ENCODE data around the gene NOG. TPM values are rescaled to one million over a fixed set of nuclear protein-coding genes. Genes with fewer than 3 reads are reported as not detected.

Gene NOG
- polyA plus RNA-seq, 2 of the 4 experiments (the other 2 are of a cell fraction) = 0.25 to 0.67 TPM

DNA sequence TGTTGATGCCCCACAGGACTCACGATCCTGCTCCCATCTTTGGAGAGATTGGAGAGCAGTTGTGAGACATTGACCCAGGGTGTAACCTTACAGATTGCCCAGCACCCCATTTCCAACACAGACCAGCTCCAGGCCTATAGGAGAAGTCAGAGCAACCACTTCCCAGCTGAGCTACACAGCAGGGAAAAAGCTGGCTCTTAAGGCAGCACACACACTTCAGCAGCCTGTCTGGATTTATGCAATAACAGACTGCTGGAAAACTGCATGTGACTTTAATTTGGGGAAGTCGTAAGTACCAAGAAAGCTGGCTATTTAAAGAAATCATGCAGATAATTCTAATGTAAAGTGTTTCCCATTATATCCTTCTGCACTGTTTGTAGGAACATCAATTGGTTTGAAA is 30.8 kb downstream of the NOG start:
- H3K27ac ChIP-seq = no peak overlapping the region
- ATAC-seq (no peak), DNase-seq (ENCODE audit: low read depth in 1 of 2, low spot score in 1 of 2) (no peak), FAIRE-seq (no peak)
- no peak overlapping the region for H3K4me3 ChIP-seq
- peaks cover under 1% of the 10 kb centered on the region; the same call in 1 of the 3 replicates for H3K4me1 ChIP-seq
- H3K9me3 ChIP-seq = no peaks in the 10 kb centered on the region
- no peak overlapping the region for H3K4me2 ChIP-seq
- no peak for TF ChIP-seq JUNB (IDR thresholded peaks at IDR 0.05)
- no peak for TF ChIP-seq HOXB5 (CRISPR knock-in tag; IDR thresholded peaks at IDR 0.05)
- TF ChIP-seq, protein P1, sequence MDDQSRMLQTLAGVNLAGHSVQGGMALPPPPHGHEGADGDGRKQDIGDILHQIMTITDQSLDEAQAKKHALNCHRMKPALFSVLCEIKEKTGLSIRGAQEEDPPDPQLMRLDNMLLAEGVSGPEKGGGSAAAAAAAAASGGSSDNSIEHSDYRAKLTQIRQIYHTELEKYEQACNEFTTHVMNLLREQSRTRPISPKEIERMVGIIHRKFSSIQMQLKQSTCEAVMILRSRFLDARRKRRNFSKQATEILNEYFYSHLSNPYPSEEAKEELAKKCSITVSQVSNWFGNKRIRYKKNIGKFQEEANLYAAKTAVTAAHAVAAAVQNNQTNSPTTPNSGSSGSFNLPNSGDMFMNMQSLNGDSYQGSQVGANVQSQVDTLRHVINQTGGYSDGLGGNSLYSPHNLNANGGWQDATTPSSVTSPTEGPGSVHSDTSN (IDR thresholded peaks at IDR 0.05) = no peak
- no peak for TF ChIP-seq HOXA7 (CRISPR knock-in tag; IDR thresholded peaks at IDR 0.05)
- TF ChIP-seq EHF (CRISPR knock-in tag; IDR thresholded peaks at IDR 0.05) = no peak
- TF ChIP-seq, protein P2, sequence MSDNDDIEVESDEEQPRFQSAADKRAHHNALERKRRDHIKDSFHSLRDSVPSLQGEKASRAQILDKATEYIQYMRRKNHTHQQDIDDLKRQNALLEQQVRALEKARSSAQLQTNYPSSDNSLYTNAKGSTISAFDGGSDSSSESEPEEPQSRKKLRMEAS (IDR thresholded peaks at IDR 0.05) = no peak
- TF ChIP-seq, protein P3, sequence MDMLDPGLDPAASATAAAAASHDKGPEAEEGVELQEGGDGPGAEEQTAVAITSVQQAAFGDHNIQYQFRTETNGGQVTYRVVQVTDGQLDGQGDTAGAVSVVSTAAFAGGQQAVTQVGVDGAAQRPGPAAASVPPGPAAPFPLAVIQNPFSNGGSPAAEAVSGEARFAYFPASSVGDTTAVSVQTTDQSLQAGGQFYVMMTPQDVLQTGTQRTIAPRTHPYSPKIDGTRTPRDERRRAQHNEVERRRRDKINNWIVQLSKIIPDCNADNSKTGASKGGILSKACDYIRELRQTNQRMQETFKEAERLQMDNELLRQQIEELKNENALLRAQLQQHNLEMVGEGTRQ (IDR thresholded peaks at IDR 0.05) = no peak
- no peak for TF ChIP-seq HOXB13 (CRISPR knock-in tag; IDR thresholded peaks at IDR 0.05; ENCODE audit: low read depth)
- no peak for TF ChIP-seq GATA3 (IDR thresholded peaks at IDR 0.05; ENCODE audit: borderline replicate concordance)
- POLR2A ChIA-PET = no interaction called here
- CTCF ChIA-PET = interaction anchor here (0.9 to 2.3 kb wide), 2 partner anchors 32 to 70 kb away, joined by 3 to 7 read pairs; no protein-coding TSS in a partner anchor
- 30% methylated on average over 2 of the region's 2 CpGs for WGBS (ENCODE audit: missing lambda C conversion rate)

DNA sequence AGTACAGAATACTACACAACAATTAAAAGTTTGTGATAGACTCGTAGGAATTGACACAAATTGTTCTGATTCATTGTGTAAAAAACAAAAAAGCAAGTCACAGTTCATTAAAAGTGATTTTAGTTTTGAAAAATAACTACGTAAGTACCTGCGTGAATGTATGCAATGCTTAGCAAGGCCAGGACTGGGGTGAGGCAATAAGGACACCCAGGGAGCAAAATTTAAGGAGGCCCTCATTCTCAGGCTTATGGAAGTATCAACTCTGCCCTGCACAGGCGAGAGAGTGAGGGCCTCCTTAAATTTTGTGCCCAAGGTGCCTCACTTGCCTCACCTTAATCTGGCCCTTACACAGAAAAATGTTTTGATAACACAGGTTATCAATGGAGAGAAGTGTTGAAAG is 31.4 kb downstream of the NOG start:
- H3K4me2 ChIP-seq = no peak overlapping the region
- WGBS (ENCODE audit: missing lambda C conversion rate) = 43% methylated on average over 4 of the region's 4 CpGs
- no peak for ATAC-seq
- CTCF ChIA-PET = interaction anchor here (0.7 to 2.3 kb wide), 2 partner anchors 33 to 1098 kb away, joined by 3 to 7 read pairs; no protein-coding TSS in a partner anchor
- DNase-seq (ENCODE audit: low read depth in 1 of 2, low spot score in 1 of 2) = no peak
- FAIRE-seq = no peak
- TF ChIP-seq NR3C1 (IDR thresholded peaks at IDR 0.05) (no peak), ZNF302 (CRISPR knock-in tag; IDR thresholded peaks at IDR 0.05) (no peak), CHD2 (IDR thresholded peaks at IDR 0.05; ENCODE audit: low read length, partially characterized antibody) (no peak), RFX5 (IDR thresholded peaks at IDR 0.05) (no peak)
- TF ChIP-seq, protein P3 (IDR thresholded peaks at IDR 0.05) = no peak
- TF ChIP-seq, protein P4, sequence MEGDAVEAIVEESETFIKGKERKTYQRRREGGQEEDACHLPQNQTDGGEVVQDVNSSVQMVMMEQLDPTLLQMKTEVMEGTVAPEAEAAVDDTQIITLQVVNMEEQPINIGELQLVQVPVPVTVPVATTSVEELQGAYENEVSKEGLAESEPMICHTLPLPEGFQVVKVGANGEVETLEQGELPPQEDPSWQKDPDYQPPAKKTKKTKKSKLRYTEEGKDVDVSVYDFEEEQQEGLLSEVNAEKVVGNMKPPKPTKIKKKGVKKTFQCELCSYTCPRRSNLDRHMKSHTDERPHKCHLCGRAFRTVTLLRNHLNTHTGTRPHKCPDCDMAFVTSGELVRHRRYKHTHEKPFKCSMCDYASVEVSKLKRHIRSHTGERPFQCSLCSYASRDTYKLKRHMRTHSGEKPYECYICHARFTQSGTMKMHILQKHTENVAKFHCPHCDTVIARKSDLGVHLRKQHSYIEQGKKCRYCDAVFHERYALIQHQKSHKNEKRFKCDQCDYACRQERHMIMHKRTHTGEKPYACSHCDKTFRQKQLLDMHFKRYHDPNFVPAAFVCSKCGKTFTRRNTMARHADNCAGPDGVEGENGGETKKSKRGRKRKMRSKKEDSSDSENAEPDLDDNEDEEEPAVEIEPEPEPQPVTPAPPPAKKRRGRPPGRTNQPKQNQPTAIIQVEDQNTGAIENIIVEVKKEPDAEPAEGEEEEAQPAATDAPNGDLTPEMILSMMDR (IDR thresholded peaks at IDR 0.05) = no peak
- H3K4me3 ChIP-seq = no peak overlapping the region
- H3K27ac ChIP-seq = no peak overlapping the region
- peaks cover 5% of the 10 kb centered on the region for H3K4me1 ChIP-seq
- POLR2A ChIA-PET = no interaction called here
- H3K9me3 ChIP-seq = no peaks in the 10 kb centered on the region

DNA sequence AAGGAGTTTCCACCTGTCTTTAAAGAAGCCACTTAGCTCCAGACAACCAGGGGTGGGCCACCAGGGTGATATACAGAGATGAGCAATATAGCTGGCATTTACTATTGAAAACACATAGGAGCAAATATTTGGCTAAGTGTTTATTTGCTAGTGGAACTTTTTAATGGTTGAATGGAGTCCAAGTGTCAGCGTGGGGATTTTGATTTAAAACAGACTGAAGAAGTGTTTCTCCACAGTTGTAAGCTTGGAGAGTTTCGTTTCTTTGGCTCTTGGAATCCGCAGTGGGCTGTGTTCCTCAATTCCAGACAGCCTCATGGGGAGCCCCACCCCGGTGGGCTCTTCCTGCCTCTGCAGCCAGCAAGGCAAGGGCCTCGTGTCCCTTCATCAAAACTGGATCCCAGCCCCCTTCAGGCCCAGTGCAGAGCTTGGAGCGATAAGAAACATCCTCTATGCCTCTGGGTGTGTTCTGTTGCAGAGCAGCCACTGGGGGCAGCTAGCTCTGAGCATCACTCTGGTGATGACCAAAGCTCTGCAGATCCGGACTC is 36.1 kb downstream of the NOG start:
- peak overlapping the region; percentile 29; the same call in 2 of the 3 replicates for H3K4me2 ChIP-seq
- H3K4me3 ChIP-seq = no peak overlapping the region
- H3K27ac ChIP-seq = no peak overlapping the region
- POLR2A ChIA-PET = no interaction called here
- ATAC-seq = peak; percentile 98 to 99
- TF ChIP-seq RAD21 (conservative IDR thresholded peaks at IDR 0.05 in 1 of 2, IDR thresholded peaks at IDR 0.05 in 1 of 2) = peak in 1 of 2 experiments; percentile 16; a peak in 1 of 5 replicates
- TF ChIP-seq, protein P4 (IDR thresholded peaks at IDR 0.05) = peak; percentile 29; the same call in 2 of the 3 replicates
- TF ChIP-seq TP53 (CRISPR knock-in tag; IDR thresholded peaks at IDR 0.05) = no peak
- peaks cover 5% of the 10 kb centered on the region for H3K4me1 ChIP-seq
- no peaks in the 10 kb centered on the region for H3K9me3 ChIP-seq
- WGBS (ENCODE audit: missing lambda C conversion rate) = 26% methylated on average over 7 of the region's 7 CpGs
- DNase-seq (ENCODE audit: low read depth in 1 of 2, low spot score in 1 of 2) = peak; percentile 45 to 77
- CTCF ChIA-PET = interaction anchor here (0.6 to 3.8 kb wide), 12 partner anchors 9 to 91 kb away, joined by 3 to 17 read pairs (median 5); no protein-coding TSS in a partner anchor
- FAIRE-seq = no peak

All from A549 (cell line).